Glomerular visceral epithelial cell (primary cell): Measurements from ENCODE around the gene HSPG2.

ENCODE experiments used
- DNase-seq: peaks from one replicate; pipeline ENCODE4 v3.0.0-alpha.2; 2016; ENCODE audit errors: extremely low spot score

The HSPG2 gene

DNA sequence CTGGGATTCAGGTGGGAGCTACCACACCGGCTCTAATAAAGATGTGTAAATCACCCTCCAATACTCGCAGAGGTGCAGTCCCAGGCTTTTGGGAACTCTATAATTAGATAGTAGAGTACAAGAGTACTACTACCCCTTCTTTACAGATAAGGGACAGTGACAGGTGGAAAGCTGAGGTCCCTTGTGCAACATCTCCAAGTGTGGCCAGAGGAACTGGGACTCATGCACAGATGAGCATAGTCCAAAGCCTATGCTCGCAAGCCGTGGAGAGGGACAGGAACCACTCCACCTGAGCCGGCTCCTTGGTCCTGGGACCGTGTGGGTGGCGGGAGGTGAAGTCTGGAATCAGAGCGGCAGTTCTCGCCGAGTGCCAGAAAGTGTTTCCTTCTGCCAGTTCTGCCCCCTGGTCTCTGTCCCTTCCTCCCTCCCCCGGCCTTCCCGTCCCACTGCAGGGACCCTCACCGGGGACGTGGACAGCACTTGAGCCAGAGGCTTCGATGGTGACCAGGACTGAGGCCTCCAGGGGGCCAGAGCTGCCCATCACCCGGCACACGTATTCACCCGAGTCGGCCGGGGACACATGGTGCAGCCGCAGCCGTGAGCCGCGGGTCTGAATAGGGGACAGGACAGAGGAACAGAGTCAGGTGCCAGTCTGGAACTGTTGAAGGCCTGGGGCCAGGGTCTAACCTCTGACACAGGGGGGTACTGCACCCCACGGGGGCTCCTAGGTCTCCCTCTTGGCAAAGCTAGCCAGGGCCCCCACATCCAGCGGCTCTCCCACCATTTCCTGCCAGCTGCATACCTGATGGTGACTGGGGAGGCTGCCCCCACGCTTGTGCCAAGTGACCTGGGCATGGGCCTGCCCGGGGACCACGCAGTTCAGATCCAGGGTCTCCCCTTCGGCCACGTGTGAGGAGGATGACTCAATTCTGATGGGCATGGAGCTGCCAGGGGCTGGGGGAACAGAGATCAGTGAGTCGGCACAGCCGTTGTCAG, 91.2 kb downstream of the HSPG2 start:
- no peak for DNase-seq

DNA sequence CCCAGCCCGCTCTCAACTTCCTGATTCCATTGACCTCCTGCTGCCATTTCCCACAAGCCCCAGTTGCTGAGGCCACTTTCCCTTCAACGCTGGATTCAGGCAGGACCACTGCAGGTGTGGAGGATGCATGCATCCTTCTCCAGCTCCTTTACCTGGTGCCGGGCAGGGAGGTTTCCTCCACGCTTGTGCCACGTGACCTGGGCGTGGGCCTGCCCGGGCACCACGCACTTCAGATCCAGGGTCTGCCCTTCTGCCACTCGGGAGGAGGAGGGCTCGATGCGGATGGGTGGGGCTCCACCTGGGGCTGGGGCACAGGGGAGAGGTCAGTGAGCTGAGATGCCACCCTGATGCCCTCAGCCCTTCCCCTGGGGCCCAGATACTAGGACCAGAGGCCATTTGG, 93.1 kb downstream of the HSPG2 start:
- no peak for DNase-seq

DNA sequence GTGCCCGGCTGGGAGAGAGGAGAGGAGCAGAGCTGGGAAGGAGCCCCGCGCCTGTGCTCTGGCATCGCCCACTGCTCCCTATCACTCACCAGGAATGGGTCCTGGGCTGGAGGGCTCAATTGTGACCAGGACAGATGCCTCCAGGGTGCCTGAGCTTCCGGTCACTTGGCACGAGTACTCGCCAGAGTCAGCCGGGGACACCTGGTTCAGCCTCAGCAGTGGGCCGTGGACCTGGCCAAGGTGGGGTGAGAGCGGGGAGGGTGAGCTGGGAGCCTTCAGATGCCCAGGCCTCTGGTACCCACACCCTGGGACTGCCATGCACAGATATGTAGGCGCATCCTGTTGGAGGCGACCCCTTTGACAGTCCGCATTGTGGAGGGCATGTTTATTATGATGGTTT, 93.9 kb downstream of the HSPG2 start:
- DNase-seq = no peak

DNA sequence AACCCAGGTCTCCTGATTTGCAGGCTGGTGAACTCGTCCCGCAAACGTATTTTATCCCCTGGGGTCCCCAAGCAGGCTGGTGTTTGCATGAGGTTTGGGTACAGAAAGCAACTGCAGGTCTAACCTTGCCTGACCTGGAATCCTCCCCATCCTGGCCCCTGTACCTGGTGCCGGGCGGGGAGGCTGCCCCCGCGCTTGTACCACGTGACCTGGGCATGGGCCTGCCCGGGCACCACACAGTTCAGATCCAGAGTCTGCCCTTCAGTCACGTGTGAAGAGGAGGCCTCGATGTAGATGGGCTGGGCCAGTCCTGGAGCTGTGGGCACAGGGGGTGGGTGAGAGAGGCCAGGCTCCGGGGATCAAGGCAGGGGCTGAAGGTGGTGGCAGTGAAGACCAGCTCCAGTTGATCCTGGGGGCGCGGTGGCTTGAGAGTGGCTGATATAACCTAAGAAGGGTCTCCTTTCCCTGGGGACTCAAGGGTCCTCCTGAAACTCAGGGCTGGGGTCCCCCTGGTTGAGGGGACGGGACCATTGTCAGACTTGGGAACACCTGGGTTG, 94.4 kb downstream of the HSPG2 start:
- no peak for DNase-seq

DNA sequence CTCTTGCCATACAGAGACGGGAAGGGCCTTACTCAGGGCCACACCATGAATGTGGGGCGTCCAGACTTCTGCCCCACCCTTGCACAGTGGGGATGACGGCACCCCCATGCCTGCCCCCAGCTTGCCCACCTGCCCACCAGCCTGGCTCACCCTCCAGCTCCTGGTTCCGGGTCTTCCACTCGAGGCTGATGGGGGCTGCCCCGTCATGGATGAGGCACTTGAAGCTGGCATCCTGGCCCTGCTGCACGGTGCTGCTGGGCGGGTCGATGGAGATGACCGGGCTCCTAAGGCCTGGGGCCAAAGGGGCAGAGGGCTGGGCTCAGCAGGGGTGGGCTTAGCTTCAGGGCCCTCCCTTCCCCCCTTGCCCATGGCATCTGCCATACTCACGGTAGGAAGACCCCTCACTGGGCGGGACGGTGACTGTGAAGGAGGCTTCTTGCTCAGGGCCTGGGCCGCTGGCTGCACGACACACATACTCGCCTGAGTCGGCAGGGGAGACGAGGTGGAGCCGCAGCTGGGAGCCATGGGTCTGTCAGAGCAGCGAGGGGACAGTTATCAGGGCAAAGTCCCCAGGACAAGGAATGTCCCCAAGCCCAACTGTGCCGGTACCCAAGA, 95.2 kb downstream of the HSPG2 start:
- no peak for DNase-seq

DNA sequence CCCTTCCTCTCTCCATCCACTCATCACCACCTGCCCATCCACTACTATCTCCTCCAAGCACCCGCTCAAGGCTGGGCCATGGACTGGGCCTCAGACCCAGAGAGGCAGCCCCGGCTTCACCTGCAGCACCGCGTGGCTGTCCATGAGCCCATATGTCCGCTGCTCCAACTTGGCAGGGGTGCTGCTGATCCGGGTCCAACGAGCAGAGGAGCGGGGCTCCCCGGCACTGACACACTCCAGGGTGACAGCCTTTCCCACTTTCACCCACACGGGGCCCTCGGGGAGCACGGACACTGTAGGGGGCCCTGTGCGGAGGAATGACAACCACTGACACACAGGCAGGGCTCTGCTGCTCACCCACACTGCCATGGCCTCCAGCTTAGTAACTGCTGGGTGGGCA, 96.1 kb downstream of the HSPG2 start:
- no peak for DNase-seq

DNA sequence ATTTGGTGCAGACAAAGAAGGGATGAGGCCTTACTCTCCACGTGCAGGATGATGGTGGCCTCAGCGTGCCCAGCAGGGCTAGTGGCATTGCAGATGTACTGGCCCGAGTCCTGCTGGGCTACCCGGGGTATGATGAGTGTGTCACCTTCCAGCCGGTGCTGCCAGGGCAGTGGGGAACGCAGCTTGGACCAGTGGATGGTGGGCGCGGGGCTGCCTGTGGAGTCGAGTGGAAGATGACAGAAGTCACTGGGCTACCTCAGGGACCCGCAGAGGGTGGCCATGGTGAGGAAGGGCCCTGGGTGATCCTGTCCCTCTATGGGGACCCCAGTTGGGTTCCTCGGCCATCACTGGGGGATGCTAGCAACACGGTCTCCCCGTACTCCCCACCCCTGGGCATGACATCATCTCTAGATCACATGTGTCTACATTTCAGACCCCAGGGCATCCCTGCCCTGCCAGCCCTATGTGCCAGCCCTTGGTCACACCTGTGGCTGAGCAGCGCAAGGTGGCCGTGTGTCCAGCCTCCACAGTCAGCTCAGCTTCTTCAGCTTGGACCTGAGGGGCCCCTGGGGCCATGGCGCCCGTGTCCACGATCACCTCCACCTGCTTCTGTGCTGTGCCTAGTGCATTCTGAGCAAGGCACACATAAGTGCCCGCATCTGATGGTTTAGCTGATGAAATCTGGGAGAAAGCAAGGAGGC, 97.6 kb downstream of the HSPG2 start:
- DNase-seq = no peak

DNA sequence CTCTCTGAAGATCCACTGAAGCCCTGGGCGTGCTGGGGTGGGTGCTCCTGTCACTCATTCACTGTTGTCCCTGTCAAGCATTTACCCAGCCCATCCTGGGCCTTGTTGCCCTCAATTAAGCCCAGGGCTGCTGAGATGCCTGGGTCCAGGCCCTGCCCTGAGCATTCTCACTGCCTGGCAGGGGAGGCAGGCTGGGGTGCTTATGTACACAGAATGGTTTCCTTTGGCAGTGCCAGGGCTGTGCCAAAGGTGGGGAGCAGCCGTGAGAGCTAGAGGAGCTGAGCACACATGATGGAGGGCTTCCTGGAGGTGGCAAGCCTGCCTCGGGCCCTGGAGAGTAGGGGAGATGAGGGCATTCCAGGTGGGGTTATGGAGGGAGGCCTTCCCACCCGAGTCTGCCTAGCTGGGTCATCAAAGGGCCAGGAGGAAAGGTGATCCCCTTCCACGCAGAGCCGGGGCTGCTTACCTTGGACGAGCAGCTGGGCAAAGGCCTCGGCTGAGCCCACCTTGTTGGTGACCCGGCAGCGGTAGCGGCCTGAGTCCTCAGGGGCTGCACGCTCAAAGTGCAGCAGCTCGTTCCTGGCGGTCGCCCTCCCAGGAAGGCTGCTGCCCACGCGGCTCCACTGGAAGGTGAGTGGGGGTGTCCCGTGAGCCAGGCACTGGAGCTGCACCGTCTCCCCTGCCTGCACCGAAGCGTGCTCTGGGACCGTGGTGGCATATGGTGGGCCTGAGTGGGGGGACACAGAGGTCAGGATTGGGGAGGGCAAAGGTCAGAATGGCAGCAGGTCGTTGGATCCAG, 98.6 kb downstream of the HSPG2 start:
- DNase-seq = no peak

DNA sequence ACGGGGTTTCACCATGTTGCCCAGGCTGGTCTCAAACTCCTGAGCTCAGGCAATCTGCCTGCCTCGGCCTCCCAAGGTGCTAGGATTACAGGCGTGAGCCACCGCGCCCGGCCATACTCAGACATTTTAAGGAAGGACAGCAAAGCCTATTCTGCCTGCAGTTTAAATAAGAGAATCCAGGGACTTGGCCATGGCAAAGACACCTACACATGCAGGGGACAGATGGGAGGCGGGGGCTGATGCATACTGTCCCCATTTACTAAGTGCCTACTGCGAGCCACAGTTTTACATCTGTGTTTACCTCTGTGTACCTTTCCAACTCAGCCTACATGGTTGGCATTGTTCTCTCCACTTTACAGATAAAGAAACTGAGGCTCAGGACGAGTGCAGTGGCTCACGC, 99.6 kb downstream of the HSPG2 start:
- DNase-seq = no peak

DNA sequence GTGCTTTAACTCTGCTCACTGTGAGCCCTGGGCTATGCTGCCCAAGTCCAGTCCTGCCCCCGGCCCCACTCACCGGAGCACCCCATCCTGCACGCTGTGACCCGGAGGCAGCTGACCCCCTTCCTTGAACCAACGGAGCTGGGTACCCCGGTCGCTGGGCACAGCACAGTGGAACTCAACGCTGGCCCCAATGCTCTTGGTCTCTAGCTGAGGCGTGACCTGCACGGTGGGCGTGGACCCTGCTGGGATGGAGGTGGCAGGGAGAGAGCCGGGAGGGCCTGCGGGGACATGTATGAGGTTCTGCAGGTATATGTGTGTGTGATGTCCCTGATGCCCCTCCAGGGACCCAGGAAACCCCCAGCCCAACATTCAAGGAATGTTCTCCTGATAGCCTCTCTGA, 100.4 kb downstream of the HSPG2 start:
- DNase-seq = no peak

DNA sequence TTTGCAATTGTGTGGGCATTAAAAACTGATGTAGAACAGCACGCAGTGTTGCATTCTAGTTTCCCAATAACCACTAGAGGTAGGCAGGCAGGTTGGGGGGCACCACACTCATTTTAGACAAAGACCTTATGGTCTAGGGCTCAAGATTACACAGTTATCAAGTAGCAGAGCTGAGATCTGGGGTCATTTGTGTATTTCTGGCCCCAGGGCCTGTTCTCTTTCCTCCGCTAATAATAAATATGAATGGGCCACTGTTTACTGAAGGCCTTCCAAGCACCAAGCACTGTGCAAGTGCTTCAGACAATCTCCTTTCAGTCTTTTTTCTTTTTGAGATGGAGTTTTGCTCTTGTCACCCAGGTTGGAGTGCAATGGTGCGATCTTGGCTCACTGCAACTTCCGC, 101.1 kb downstream of the HSPG2 start:
- no peak for DNase-seq

DNA sequence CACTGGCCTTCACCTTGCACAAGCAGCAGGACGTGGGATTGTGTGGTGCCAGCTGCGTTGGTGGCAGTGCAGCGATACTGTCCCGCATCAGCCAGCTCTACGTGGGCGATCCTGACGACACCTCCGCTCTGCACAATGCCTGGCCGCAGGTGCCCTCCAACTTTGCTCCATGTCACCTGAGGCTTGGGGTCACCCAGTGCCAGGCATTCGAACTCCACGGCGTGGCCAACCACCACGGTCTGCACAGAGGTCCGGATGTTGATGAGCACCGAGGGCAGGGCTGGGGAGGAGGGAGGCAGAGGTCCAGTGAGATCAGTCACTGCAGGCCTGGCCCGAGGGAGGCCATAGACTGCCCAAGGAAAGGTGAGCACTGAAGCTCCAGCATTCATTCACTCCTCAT, 102.4 kb downstream of the HSPG2 start:
- DNase-seq = no peak

DNA sequence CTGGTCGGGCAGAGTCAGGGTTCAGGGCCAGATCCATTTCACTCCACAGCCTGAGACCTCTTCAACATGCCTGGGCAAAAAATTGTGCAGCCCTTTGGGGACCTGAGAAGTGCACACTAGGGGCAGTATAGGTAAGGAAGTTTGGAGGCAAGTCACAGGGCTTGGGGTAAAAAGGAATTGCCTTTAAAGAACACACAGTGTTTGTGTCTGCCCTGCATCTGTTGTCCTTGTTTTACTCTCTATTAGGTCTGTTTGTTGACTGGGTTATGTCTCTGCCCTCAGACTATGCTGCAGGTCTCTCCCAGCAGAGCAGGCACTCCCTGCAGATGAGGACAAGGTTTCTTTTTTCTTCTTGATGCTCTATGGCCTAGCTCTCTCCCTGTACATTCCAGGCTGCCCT, 103.0 kb downstream of the HSPG2 start:
- no peak for DNase-seq

DNA sequence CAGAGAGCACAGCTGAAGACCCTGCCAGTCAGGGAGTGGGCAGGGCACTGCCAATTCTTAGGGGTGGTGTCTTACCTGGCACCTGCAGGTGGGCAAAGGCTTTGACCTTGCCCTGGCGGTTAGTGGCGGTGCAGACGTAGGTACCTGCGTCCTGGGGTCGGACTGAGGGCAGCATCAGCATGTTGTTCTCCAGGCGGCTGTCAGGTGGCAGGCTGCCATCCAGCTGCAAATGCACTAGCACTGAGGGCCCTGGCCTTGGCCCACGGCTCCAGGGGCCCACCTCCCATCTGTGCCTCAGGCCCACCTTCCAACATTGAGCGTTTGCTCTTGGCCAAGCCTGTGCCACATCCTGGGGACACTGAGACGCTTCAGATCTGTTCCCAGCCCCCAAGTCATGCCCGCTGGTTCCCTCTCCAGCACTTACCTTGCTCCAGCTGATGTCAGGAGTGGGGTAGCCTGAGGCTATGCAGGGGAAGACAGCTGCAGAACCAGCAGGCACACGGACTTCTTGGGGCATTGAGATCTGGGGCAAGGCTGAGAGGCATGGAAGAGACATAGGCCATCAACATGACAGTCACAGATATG, 103.6 kb downstream of the HSPG2 start:
- DNase-seq = no peak

DNA sequence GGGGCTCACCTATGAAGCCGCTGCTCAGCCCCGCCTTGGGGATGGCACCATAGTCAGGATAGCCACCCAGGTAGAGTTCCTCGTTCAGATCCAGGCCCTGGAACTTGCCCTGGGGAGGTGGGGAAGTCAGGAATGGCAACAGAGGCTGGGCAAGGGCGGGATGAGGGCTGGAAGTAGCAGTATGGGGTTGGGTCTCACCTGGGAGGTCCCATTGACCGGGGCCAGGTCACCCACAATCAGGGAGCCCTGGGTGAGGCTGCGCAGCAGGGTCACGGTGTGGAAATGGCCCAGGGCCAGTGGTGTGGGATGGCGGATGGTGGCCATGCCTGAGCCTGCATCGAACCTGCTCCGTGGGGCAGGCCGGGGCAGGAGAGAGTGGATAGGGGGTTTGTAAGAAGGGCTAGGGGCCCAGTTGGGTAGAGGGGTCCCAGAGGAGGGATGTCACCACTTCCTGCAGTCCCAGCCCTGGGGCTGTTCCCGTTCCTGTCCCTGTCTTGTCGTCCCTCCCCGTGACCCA, 105.6 kb downstream of the HSPG2 start:
- DNase-seq = no peak

DNA sequence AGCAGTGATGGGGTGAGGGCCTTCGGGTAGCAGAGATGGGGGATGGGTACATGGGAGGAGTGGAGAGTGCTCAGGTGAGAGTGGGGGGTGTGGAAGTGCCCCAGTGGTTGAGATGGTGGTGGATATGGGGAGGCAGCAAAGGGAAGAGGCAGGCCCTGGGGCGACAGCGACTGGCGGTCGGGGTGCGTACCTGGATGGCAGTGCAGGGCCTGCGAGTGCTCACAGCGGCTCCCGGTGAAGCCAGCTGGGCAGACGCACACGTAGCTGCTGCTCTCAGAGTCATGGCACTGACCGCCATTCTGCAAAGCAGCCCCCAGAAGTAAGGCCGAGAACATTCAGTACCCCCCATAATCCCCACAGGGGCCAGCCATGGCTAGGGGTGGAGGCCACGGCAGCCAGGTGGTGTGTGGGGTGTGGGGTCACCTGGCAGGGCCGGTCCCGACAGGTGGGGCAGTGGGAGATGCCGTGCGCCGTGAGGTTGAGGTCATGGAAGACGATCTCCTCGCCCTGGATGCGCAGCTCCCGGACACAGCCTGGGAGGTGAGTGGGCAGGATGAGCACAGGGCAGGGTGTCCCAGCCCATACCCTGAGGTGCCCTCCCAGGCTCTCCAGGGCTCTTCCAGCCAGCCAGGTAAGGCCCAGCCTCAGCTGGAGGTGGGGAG, 106.2 kb downstream of the HSPG2 start:
- DNase-seq = no peak

DNA sequence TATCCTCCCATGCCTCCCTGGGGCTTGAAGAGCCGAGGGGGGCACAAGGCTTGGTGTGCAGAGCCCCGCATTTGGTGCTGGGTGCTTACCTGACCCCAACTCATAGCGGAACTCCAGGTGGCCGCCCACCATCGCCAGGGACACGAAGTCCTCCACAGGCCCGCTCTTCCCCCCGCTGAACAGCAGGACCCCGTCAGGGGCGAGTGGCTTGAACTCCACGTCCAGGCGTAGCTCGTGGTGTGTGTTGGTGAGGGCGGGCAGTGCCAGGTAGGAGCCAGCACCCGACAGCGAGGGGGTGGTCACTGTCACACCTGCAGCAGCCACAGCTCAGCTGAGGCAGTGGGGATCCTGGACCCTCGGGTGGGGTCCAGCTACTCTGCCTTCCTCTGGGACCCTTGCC, 107.8 kb downstream of the HSPG2 start:
- DNase-seq = no peak

DNA sequence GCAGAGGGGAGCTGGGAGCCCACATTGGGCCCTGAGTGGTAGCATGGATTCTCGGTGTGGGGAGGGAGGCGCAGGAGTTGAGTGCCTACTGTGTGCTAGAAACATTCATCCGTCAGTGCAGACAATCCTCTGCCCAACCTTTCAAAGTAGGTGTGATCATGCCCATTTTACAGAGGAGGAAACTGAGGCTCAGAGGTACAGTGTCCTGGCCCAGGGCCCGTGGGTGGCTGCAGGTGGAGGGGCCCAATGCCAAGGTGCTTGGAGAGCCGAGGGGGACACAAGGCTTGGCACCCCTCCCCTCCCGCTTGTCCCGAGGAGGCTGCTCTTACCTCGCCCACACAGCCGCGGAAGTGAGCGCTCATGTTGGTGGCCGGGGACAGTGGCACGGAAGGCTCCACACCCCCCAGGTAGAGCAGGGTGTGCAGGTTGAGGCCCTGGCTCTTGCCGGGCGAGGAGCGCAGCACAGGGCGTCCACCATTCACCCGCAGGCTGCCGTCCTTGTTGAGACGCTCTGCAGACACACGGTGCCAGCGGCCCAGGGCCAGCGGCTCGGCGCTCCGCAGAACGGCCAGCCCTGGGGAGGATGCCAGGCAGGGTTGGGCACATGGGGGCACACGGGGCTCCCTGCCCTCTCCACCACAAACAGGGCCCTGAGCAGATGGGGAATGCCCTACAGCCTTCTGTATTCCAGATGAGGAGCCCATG, 108.5 kb downstream of the HSPG2 start:
- no peak for DNase-seq

DNA sequence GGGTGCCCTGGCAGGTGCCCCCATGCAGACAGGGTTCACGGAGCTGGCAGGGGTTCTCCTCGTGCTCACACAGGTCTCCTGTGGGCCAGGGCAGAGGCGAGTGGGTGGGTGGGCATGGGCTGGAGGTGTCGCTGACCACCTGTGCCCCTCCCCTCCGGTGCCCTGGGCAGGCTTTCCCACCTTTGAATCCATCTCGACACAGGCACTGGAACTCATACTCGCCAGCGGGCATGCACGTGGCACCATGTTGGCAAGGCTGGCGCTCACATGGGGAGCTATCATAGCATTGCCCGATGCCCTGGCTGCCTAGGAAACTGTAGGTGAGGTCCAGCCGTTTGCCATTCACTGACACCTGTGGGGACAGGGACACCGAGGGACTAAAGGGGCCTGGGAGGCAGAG, 109.0 kb downstream of the HSPG2 start:
- DNase-seq = no peak
